HT-29 (cell line): ENCODE data around the gene HTD2. TPM values are rescaled to one million over a fixed set of nuclear protein-coding genes. Genes with fewer than 3 reads are reported as not detected.
"Not testable (repeated sequence)": the region's sequence is repeated elsewhere in the genome, so short reads cannot be mapped to it uniquely, and the experiment has no call there.

Source experiments
- DNase-seq: peaks from one replicate; pipeline ENCODE4 v3.0.0-alpha.2; 2015; ENCODE audit warnings: low spot score
- total RNA-seq: library from RNA; depleted of rRNA; stranded (reverse); fragments of >200 nt; shearing (Covaris generic); gene quantifications from 2 replicates; pipeline ENCODE4 v1.2.3, GENCODE V29; 2014

Gene HTD2
- total RNA-seq, 1 experiment from 2014 or later = 1.3 TPM

GRCh38 chr3:58331593-58332152 is 25.4 kb downstream of the HTD2 start:
- no peak for DNase-seq

DNA sequence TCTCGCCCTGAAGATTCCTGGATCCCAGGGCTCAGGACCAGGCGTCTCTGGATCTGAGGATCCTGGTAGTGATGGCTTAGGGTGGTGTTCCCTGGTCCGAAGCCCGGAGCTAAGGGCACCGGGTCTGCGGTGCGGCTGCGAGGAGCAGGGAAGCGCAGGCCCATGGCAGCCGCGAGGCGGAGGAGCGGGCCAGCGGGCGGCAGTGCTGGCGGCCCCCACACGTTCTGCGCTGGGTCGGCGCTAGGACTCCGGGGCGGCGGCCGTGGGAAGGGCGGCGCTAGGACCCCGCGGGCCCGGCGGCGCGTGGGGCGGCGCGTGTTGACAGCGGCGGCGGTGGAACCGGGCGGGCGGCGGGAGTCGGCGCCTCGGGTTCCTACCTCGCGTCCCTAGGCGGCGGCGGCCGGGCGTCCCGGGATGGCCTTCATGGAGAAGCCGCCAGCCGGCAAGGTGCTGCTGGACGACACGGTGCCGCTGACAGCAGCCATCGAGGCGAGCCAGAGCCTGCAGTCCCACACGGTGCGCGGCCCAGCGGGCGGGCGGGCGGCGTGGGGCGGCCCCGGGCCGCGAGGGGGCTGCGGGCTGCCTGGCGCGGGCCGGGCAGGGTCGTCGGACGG is 26.4 kb downstream of the HTD2 start, which contains the start of gene PXK:
Gene PXK, plus strand, starts transcription at position 318 of the 614 bp plus-strand sequence. Its CDS starts 97 bp downstream, at position 415.
- peak; percentile 45 for DNase-seq

DNA sequence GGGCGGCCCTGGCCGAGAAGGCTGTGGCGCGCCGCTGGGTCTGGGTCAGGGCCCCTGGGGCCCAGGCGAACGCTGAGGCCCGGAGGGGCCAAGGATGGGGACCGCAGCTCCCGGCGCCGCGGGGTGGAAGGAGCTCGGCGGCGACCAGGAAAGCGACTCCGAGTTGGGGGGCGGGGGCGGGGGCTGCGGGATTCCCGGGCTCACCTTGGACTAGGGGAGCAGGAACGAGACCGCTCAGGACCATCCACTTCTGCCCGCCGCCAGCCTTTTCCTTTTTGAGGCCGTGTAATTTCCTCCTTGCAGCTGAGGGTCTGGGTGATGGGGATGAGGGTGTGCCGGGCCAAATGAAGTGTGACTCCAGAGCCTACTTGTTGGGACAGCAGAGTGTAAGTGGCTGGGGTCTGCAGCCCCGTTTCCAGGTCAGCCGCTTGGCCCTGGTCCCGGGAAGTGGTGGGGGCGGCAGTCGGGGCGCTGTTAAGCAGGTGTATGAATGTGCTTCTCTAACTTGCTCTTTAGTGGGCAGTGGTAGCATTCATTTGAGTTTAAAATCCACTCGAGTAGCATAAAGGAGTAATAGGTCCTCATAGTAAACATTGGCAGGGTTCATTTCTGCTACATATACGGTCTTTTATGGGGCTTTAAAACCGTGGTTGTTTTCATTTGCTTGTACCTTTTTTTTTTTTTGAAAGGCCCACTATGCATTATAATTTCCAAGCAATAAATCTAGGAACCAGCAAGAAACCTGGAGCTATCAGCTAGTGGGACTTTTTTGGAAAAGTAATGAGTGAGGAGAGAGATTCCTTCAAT is 27.1 kb downstream of the HTD2 start:
- DNase-seq = no peak

- no peak for DNase-seq
These were observed 27.6 kb downstream of the HTD2 start for GRCh38 chr3:58334013-58334321.

DNA sequence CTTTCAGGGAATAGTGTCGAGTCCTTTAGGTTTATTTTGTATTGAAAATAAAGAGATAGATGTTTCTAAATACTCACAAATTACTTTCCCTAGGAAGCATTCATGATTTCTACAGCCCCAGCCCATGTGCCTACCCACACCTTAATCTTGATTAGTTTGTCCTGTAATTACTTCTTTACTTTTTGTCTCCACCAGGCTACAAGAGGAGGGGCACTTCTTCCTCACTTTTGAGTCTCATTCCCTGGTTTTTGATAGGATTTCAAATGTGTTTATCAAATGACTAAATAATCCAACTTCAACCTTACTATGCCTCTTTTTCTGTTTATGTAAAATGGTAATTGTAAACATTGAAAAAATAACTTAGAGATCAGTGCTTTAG is 28.2 kb downstream of the HTD2 start:
- DNase-seq = no peak

GRCh38 chr3:58335652-58335947 is 29.3 kb downstream of the HTD2 start:
- DNase-seq = no peak

DNA sequence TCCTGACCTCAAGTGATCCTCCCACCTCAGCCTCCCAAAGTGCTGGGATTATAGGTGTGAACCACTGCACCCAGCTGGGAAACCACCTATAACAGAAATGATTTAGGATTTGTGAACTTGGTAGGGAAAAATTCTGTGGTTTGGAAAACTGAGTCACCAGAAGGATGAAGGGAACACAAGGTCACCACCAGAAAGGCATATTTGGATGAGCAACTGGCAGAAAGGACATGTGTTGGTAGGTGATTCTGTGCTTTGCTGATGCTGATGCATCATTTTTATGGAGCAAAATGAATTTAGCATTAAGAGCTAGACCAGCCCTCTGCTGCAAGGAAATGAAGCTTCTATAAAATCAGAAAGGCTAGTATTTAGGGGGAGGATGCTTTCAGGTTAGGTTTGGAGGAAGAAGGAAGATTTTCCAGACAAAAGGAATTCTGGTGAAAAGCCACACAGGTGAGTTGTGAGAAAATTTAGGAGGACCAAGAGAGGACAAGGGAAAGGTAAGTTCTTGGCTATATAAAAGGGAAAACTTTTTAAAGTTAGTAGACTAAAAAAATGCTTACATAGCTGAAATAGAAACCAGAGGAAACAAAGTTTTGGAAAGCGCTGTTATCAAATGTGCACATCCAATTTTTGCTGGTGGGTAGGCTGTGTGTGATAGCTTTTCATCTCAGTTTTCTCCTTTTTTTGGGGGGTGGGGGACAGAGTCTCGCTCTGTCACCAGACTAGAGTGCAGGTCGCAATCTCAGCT is 30.0 kb downstream of the HTD2 start:
- DNase-seq = no peak

DNA sequence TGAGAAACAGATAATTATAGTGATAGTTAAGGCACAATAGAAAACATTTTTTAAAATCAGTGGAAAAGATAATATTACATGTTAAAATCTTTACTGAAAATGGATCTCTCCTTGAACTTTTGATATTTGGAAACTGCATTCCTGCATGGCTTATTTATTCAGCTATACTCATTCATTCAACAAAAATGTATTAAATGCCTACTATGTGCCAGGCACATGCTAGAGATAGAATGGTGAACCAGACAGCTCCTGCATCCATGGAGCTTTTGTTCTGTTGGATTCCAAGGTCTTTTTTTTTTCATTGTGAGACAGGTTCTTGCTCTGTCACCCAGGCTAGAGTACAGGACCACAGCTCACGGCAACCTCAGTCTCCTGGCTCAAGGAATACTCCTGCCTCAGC is 30.9 kb downstream of the HTD2 start:
- DNase-seq = no peak

DNA sequence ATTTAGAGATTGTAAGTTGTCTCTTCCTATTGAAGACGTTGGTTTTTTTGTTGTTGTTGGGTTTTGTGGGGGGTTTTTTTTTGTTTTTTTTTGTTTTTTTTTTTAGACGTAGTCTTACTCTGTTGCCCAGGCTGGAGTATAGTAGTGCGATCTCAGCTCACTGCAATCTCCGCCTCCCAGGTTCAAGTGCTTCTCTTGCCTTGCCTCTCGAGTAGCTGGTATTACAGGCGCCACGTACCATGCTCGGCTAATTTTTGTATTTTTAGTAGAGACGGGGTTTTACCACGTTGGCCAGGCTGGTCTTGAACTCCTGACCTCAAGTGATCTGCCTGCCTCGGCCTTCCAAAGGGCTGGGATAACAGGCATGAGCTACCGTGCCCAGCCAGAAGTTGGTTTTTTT is 32.8 kb downstream of the HTD2 start:
- not testable (repeated sequence) for DNase-seq

DNA sequence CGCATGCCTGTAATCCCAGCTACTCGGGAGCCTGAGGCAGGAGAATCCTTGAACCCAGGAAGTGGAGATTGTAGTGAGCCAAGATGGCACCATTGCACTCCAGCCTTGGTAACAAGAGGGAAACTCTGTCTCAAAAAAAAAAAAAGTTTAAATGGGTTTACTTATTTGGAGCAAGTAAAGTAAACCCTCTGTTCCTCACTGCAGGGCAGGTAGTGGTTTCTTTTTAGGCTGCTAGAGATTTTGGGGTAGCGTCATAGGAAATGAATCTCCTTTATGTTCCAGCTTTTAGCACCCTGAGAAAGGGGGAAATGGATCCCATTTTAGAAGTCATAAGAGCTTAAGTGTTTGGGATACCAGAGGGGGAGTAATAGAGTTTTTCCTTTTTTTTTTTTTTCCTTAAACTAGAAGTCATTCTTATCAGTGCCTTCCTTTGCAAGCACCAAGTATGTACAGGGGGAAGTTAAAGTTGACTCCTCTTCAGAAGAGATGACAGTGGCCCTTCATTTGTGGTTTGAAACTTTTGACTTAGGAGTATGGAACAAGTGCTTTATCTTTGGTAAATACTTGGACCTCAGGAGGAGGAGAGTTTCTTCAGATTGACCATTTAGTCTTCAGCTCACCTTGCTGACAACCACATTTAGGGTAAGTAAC is 34.4 kb downstream of the HTD2 start:
- DNase-seq = no peak

GRCh38 chr3:58341376-58341775 is 35.1 kb downstream of the HTD2 start:
- no peak for DNase-seq

GRCh38 chr3:58342676-58343075 is 36.4 kb downstream of the HTD2 start:
- DNase-seq = no peak

- no peak for DNase-seq
These were observed 39.1 kb downstream of the HTD2 start for GRCh38 chr3:58345457-58345856.

GRCh38 chr3:58346368-58346767 is 40.0 kb downstream of the HTD2 start:
- no peak for DNase-seq

DNA sequence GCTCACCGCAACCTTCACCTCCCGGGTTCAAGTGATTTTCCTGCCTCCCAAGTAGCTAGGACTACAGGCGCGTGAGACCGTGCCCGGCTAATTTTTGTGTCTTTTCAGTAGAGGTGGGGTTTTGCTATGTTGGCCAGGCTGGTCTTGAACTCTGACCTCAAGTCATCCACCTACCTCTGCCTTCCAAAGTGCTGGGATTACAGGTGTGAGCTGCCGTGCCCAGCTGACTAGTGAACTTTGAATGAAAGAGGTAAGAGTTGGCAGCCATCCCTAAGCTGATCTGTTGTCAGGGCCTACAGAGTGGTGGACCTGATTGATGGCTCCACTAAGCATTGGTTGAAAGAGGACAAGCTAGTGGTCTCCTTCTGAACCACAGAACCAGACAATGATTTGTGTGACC is 41.7 kb downstream of the HTD2 start:
- no peak for DNase-seq

- DNase-seq = no peak
These were observed 43.7 kb downstream of the HTD2 start for GRCh38 chr3:58349792-58350626.

DNA sequence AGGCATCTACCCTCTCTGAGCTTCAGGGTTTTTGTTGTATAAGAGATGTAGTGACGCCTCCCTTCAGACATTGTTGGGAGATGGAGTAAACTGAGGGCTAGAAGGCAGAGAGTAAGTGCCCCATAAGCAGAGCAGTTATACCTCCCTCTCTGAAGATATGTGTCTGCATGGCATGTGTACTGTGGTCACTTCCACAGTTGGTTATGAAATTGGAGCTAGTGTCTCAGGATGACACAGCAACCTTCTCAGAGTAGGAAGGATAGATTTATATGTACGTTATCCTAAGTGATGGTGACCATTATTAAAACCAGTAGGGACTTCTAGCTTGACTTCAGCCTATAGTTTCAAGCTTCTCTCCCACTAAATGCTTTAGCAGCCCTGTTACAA is 44.3 kb downstream of the HTD2 start:
- DNase-seq = no peak

DNA sequence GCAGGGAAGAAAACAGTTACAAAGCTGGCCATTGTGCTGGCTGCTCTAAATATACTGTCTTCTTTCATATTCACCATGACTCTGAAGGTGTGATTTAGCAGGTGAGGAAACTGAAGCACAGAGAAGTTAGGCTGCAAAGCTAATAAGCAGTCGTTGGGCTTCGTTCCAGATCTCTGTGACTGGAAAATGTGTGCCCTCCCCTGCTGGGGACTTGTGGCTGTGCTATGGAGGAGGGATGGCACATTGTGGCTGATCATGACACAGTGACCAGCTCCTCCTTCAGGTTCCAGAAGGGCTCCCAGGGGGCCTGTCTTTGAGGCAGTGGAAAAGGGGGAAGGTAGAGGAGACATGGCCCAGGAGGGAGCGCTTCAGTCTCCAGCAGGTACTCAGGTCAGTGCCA is 45.6 kb downstream of the HTD2 start:
- peak; percentile 1 for DNase-seq

- DNase-seq = no peak
These were observed 46.3 kb downstream of the HTD2 start for GRCh38 chr3:58352626-58353025.

- no peak for DNase-seq
These were observed 47.6 kb downstream of the HTD2 start for GRCh38 chr3:58353722-58354553.
